Measurements from ENCODE around the gene DOCK7. TPM values are rescaled to one million over a fixed set of nuclear protein-coding genes. Genes with fewer than 3 reads are reported as not detected.
"Not testable (repeated sequence)": the region's sequence is repeated elsewhere in the genome, so short reads cannot be mapped to it uniquely, and the experiment has no call there.

The DOCK7 gene
- polyA plus RNA-seq, 4 donors: 55.5 to 62.4 (median 60.2) TPM

- DNase-seq (ENCODE audit: low read depth in 4 of 4, low spot score in 3 of 4): no peak
These were observed 75.4 kb downstream of the DOCK7 start for GRCh38 chr1:62612770-62613169.

- not testable (repeated sequence) for DNase-seq (ENCODE audit: low read depth in 4 of 4, low spot score in 3 of 4)
These were observed 77.6 kb downstream of the DOCK7 start for GRCh38 chr1:62610588-62610987.

- DNase-seq (ENCODE audit: low read depth in 4 of 4, low spot score in 3 of 4): no peak
These were observed 79.3 kb downstream of the DOCK7 start for GRCh38 chr1:62608905-62609304.

DNA sequence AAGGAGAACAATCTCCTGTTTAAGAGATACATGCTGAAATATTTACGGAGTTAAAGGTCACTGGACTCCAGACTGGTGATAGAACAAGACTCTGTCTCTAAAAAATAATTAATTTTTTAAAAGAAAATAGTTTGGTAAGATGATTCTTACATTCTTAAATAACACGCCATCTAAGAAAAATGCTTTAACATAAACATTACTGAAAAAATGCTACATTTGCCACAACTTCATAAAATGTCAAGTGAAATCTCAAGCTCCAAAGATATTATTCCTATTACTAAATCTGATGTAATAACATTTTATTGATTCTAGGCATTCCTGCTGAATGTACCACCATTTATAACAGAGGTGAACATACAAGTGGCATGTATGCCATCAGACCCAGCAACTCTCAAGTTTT, 86.7 kb downstream of the DOCK7 start:
- no peak for DNase-seq (ENCODE audit: low read depth in 4 of 4, low spot score in 3 of 4)

- DNase-seq (ENCODE audit: low read depth in 4 of 4, low spot score in 3 of 4): no peak
These were observed 89.1 kb downstream of the DOCK7 start for GRCh38 chr1:62599044-62599443.

DNA sequence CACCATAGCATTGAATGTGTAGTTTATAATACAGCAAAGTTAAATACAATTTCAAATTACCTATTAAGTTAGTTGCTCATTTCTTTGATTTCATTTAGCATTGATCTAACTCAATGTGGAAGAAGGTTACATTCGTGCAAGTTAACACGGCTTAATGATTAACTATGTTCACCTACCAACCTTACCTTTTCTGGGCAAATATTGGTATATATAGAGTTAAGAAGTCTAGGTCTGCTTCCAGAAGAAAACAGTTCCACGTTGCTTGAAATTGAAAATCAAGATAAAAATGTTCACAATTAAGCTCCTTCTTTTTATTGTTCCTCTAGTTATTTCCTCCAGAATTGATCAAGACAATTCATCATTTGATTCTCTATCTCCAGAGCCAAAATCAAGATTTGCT, 90.9 kb downstream of the DOCK7 start, which contains the start of gene ANGPTL3:
TSS of gene ANGPTL3 (plus strand) at position 240 of the 400 bp plus-strand sequence. CDS start at position 287, 47 bp downstream.
- DNase-seq (ENCODE audit: low read depth in 4 of 4, low spot score in 3 of 4): no peak

DNA sequence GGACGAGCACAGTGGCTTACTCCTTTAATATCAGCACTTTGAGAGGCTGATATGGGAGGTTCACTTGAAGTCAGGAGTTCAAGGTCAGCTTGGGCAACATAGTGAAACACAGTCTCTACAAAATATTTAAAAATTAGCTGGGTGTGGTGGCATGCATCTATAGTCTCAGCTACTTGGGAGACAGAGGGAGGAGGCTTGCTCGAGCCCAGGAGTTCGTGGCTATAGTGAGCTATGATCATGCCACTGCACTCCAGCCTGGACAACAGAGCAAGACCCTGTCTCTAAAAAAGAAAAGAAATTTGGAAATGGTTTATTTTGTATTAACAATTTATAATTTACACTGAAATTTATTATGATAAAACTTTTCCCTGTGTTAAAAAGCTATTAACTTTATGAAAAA, 92.5 kb downstream of the DOCK7 start:
- no peak for DNase-seq (ENCODE audit: low read depth in 4 of 4, low spot score in 3 of 4)

DNA sequence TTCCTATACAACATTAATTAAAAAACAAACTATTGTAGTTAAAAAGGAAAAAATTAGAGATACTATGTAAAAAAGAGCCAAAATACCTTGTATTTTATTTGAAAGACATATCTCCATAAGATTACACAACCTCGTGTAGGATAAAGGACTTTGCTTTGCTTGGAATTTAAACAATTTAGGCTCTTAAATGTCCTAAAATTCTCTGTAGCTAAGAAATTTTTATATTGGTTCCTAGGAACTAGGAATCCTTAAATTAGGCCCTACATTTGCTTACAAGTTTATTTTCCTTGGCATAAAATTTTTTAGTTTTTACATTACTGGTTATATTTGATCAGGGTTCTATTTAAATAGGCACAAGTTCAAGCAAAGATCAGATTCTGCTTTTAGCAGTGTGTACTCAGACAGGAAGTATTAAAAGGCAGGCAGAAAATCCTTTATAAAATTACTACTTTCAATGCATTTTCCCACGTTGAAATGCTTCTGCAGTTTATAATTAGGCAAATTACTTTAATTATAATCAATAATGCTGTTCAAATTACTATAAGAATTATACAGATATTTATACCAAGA, 94.3 kb downstream of the DOCK7 start:
- DNase-seq (ENCODE audit: low read depth in 4 of 4, low spot score in 3 of 4): no peak

GRCh38 chr1:62590970-62591368, 97.2 kb downstream of the DOCK7 start:
- no peak for DNase-seq (ENCODE audit: low read depth in 4 of 4, low spot score in 3 of 4)

- no peak for DNase-seq (ENCODE audit: low read depth in 4 of 4, low spot score in 3 of 4)
These were observed 97.8 kb downstream of the DOCK7 start for GRCh38 chr1:62590255-62590969.

- DNase-seq (ENCODE audit: low read depth in 4 of 4, low spot score in 3 of 4): no peak
These were observed 98.9 kb downstream of the DOCK7 start for GRCh38 chr1:62589321-62589720.

GRCh38 chr1:62588000-62588399, 100.2 kb downstream of the DOCK7 start:
- no peak for DNase-seq (ENCODE audit: low read depth in 4 of 4, low spot score in 3 of 4)

DNA sequence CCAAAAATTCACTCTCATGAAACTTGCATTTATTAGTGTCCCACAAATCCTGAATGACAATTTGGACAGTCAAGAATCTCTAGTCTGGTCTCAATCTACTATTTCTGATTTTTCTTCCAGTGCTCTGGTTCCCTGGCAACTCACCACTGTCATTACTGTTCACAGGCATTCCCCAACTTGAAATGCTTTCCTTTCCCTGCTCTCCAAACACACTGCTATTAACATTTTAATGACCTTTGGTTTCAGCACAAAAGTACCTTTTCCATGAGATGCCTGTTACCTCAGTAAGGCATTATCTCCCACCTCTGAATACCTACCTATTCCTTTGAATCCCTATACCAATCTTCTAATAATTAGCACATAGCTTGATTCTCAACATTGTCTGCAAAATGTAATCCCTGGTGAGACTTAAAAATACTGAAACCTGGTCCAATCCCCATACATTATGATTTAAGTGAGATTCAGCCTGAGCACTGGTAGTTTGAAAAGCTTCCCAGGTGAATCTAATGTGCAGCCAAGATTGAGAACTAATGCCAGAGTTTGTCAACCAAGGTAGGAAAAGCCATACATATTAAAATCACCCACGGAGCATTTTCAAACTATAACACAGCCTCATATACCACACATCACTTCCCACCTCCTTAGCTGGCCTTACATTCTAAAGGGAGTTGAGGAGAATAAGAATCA, 102.6 kb downstream of the DOCK7 start:
- no peak for DNase-seq (ENCODE audit: low read depth in 4 of 4, low spot score in 3 of 4)

- no peak for DNase-seq (ENCODE audit: low read depth in 4 of 4, low spot score in 3 of 4)
These were observed 114.5 kb downstream of the DOCK7 start for GRCh38 chr1:62573675-62574074.

DNA sequence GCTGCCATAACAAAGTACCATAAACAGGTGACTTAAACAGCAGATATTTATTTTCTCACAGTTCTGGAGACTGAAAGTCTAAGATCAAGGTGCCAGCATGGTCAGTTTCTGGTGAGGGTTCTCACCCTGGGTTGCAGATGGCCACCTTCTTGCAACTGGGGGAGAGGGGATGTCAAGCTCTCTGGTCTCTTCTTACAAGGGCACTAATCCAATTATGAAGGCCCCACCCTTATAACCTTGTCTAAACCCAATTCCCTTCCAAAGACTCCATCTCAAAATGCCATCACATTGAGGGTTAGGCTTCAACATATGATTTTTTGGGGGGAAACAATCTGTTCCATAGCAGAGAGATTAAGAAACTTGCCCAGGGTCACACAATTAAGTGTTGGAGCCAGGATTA, 115.7 kb downstream of the DOCK7 start:
- DNase-seq (ENCODE audit: low read depth in 4 of 4, low spot score in 3 of 4): no peak

DNA sequence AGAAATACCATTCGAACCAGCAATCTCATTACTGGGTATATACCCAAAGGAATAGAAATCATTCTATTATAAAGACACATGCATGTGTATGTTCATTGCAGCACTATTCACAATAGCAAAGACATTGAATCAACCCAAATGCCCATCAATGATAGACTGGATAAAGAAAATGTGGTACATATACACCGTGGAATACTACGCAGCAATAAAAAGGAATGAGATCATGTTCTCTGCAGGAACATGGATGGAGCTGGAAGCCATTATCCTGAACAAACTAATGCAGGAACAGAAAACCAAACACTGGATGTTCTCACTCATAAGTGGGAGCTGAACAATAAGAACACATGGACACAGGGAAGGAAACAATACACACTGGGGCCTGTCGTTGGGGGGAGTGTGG, 116.7 kb downstream of the DOCK7 start:
- not testable (repeated sequence) for DNase-seq (ENCODE audit: low read depth in 4 of 4, low spot score in 3 of 4)

DNA sequence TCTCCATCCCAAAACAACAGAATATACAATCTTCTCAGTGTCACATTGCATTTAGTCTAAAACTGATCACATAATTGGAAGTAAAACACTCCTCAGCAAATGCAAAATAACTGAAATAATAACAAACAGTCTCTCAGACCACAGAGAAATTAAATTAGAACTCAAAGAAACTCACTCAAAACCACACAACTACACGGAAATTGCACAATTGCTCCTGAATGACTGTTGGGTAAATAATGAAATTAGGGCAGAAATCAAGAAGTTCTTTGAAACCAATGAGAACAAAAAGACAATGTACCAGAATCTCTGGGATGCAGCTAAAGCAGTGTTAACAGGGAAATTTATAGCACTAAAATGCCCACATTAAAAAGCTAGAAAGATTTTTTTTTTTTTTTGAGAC, 120.3 kb downstream of the DOCK7 start:
- DNase-seq (ENCODE audit: low read depth in 4 of 4, low spot score in 3 of 4): not testable (repeated sequence)

DNA sequence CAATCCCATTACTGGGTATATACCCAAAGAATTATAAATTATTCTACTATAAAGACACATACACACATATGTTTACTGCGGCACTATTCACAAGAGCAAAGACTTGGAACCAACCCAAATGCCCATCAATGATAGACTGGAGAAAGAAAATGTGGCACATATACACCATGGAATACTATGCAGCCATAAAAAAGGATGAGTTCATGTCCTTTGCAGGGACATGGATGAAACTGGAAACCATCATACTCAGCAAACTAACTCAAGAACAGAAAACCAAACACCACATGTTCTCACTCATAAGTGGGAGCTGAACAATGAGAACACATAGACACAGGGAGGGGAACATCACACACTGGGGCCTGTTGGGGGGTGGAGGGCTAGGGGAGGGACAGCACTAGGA, 121.0 kb downstream of the DOCK7 start:
- DNase-seq (ENCODE audit: low read depth in 4 of 4, low spot score in 3 of 4): not testable (repeated sequence)

GRCh38 chr1:62561306-62561705, 126.9 kb downstream of the DOCK7 start:
- no peak for DNase-seq (ENCODE audit: low read depth in 4 of 4, low spot score in 3 of 4)

DNA sequence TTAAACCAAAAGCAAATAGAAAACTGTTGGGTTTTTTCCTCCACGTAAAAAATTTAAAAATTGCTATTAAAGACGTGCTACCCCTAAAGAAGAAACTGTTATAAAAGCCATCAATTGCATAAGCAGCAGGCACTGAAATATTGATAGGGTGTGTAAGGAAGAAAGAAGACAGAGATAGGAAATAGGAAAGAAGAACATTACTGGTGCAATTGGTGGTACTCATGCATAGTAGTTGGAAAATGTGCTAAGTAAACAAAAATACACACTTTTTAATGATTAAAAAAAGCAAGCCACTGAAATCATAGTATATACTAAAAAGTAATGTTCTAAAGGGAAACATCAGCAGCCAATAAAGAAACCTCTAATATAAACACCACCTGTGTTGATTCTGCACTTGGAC, 143.6 kb downstream of the DOCK7 start:
- DNase-seq (ENCODE audit: low read depth in 4 of 4, low spot score in 3 of 4): no peak

DNA sequence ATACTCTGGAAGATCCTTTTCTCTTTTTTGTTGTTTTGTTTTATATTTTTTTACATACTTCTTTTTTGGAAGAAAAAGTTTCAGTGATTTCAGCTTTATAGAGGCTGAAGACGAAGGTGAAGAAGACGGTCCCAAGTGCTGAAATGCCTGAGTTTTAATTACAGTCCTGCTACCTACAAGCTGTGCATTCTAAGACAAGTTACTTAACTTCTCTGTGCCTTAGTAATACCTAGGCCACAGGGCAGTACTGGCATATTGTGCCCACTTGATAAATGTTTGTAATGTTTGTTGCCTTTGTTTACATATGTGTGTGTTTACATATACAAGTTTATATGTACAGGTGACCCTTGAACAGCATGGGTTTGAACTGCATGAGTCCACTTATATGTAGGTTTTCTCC, 147.1 kb downstream of the DOCK7 start:
- no peak for DNase-seq (ENCODE audit: low read depth in 4 of 4, low spot score in 3 of 4)

- no peak for DNase-seq (ENCODE audit: low read depth in 4 of 4, low spot score in 3 of 4)
These were observed 149.1 kb downstream of the DOCK7 start for GRCh38 chr1:62539028-62539447.
